Activated CD4-positive, CD25-positive, alpha-beta regulatory T cell treated with anti-CD3 and anti-CD28 coated beads, Interleukin-2, amount 50 U/mL, for 24 hours (primary cell): ENCODE measurements around the gene RUNX1.
A peak's percentile ranks its signal among the peaks of the same experiment; 100 is the strongest.

Source experiments
- ATAC-seq, 2 donors: fragments of 150-1000 bp; cut with Tn5 transposase; one replicate each; pipeline ENCODE4 v1.10.0; 2021; ENCODE audit warnings: mild to moderate bottlenecking in 1 of 2, moderate library complexity in 1 of 2

Gene RUNX1

DNA sequence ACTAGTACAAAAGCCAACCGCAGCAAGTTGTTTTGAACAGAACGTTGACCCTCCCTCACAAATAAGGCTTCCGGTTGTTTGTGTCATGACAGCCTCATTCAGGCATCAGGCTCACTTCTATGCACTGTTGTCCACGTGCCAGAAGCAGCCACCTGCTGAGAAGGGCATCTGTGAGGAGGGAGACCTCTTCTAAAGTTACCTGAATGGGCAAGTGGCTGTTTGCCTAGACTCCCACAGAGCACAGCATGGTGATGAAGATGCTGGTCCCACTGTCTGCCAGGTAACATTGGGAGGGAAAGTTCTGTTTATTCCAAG lies 204.2 kb downstream of the RUNX1 start:
- ATAC-seq, result no peak

DNA sequence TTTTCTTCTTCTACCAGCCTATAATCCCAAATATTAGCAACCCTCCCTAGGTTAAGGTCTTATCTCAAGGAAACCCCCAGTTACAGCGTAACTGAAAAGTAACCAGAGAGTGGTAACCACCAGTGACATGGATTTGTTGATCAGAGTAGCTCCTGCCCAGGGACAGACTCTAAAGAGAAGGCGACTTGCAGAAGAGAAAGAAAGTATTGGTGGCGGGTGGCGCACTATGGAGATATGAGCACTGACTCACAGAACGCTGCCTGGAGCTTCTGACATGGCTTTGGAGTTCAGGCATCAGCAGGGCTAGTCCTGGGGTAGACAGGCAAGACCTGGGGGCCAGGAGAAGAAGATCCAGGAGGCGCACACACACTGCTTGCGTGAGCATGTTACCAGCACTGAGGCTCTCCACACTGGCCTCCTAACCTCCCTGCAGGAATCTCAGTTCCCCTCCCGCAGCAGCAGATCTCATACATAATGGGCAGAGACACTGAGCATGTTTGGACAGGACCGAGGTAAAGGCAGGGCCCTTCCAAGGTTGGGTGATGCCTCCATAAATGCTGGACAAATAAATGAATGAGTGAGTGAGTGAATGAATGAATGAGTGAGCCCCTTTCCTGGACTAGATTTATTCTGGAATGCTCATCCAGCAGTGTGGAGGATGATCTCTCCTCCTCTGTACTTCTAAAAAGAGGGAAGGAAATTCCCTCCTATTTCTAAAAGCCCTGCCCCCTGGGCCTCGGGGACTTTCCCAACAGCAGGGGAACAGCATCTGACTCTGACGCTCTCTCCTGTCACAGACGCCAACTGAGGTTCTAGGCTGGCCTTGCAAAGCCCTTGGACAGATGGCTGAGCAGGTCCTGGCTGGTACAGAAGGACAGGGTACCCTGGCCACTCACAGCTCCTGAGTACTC lies 204.8 kb downstream of the RUNX1 start:
- ATAC-seq, result peak; percentile 41 to 55

GRCh38 chr21:34843562-34843961 lies 205.5 kb downstream of the RUNX1 start:
- no peak for ATAC-seq

GRCh38 chr21:34841154-34841553 lies 207.9 kb downstream of the RUNX1 start:
- no peak for ATAC-seq

DNA sequence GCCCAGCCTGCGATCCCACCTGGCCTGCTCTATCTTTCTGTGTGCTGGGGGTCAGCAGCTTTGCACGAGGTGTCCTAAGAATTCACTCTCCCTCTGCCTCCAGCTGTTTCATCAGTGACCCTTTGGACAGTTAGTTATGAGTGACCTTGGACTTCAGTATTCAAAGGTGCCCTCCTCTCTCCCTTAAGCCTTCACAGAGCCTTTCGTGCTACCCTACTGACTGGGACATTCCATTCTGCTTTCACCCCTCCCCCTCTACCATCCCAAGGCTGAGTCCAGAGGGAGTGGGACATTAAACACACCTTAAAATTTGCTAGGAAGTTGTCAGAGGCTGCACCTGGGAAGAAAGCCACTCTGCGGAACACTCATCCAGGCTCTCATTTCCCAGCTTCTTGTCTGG lies 208.4 kb downstream of the RUNX1 start:
- no peak for ATAC-seq

- ATAC-seq, result no peak
Observed at GRCh38 chr21:34838956-34839820, 209.9 kb downstream of the RUNX1 start.

DNA sequence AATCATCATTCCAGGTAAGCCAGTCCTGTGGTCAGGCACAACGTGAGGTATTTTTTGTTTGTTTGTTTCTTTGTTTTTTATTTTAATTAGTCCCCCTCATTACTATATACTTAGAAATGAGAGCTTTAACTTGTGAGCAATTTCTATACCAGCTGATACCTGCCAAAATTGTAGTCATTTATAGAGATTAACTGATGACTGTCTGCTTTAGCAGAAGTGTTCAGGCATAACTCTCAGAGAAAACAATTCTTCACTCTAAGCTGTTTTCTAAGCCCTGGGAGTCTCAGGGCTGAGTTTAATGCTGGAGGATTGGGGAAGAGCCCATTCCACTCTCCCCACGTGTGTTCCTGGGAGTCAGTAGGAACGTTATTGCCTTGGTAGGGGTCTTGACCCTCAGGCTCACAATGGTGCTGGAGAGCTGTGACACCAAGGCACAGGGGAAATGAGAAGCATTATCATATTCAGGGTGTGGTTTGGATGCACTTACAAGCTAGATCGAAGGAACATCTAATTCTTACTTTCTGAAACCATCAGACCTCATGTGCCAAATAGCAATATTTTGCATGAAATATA lies 212.1 kb downstream of the RUNX1 start:
- peak in 1 of 2 donors; percentile 60 for ATAC-seq

DNA sequence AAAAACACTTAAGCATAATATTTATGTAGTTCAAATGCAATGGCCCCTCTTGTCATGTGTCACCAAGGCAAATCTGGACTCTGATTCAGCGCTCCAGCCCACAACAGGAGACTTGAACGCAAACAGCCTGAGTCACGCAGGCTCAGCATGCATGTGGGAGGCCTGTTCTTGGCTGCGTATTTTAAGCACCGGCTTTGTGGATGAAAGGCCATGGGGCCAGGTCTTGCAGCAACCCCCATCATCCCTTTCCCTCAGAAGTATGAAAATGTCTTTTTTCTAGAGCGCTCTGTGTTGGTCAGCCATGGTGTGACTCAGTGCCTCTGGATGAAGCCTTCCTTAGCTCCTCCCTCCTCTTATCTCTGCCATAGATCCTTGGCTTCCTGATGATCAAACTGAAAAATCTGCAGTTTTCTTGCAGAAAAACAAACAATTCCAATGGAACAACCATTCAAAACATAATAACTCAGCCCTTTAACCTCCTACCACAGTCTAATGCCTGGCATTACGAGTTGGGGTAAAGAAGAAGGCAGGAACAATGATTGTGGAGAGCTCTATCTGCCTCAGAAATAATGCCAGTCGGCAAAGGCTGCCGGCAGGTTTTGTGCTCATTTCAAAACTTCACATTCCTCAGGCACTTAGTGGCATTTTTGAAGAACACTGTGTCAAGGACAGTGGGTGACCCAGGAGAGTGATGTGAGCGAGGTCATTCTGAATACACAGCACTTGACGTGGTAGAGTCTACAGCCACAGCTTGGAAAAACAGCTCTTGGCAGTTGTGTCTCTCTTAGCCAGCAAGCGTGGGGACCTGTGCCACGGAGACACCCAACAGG lies 212.8 kb downstream of the RUNX1 start:
- peak; percentile 77 to 87 for ATAC-seq

- no peak for ATAC-seq
Observed at GRCh38 chr21:34835526-34835925, 213.6 kb downstream of the RUNX1 start.

- ATAC-seq, result no peak
Observed at GRCh38 chr21:34834852-34835501, 214.1 kb downstream of the RUNX1 start.

GRCh38 chr21:34834290-34834689 lies 214.8 kb downstream of the RUNX1 start:
- no peak for ATAC-seq

DNA sequence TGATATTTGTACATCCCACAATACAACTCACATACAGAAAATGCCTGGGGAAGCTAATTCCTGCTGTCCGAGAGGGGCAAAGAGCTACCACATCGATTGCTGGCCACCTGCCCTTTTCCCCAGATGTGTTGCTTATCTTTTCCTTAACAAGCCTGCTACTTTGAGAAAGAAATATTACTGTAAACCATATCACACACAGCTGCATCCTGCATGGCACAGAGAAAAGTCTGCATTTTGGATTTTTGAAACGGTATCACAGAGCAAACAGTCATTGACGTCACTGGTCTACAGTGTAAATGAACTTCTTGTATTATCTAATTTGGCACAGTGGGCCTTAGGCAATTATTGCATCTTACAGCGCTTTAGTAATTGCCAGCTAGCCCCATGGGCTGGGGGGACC lies 215.6 kb downstream of the RUNX1 start:
- ATAC-seq, result no peak

GRCh38 chr21:34830386-34831170 lies 218.5 kb downstream of the RUNX1 start:
- no peak for ATAC-seq

GRCh38 chr21:34827445-34828235 lies 221.5 kb downstream of the RUNX1 start:
- ATAC-seq, result no peak

- ATAC-seq, result no peak
Observed at GRCh38 chr21:34826836-34827235, 222.3 kb downstream of the RUNX1 start.

GRCh38 chr21:34825948-34826548 lies 223.1 kb downstream of the RUNX1 start:
- ATAC-seq, result no peak

DNA sequence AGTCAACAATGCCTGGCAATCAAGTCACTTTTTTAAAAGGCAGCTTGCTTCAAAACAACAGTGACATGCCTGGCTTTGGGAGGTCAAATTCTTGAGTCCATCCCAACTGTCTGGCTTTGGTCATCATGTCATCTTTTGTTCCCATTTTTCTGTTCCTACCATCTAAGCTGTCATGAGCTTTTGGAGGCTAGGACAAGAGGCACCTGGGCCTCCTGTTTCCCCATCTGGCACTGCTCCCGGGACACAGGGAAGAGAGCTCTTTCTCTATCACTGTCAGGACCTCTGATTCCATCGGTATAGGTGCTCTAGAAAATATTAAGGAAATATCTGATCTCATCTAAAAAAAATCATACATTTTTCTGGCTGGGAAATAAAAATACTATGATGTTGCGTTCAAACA lies 224.0 kb downstream of the RUNX1 start:
- no peak for ATAC-seq

GRCh38 chr21:34824314-34824713 lies 224.8 kb downstream of the RUNX1 start:
- no peak for ATAC-seq

GRCh38 chr21:34822942-34823341 lies 226.2 kb downstream of the RUNX1 start:
- no peak for ATAC-seq

DNA sequence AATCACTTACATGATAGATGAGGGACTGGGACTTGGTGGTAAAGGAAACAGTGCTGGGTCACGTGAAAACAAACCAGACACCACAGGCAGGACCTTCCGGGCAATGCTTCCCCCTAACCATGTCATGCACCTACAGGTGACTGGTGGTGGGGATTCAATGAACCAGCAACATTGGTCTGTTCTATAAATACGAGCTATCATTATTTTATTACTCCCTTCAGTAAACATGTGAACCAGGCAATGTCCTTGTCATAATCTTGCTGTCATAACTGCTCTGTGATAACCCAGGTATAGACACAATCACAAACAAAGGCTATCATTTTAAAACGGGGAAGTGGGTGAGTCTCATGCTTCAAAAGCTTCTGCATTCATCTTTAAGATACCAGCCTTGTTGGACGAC lies 226.9 kb downstream of the RUNX1 start:
- ATAC-seq, result no peak
